HG02981 (cell line): ENCODE data around the gene CYLD.

ENCODE experiments used
- ATAC-seq: cut with Tn5 transposase; IDR thresholded peaks from one replicate; pipeline ENCODE4 v1.9.1; 2021; ENCODE audit warnings: mild to moderate bottlenecking, moderate library complexity; ENCODE audit not compliant: unreplicated experiment

The CYLD gene

DNA sequence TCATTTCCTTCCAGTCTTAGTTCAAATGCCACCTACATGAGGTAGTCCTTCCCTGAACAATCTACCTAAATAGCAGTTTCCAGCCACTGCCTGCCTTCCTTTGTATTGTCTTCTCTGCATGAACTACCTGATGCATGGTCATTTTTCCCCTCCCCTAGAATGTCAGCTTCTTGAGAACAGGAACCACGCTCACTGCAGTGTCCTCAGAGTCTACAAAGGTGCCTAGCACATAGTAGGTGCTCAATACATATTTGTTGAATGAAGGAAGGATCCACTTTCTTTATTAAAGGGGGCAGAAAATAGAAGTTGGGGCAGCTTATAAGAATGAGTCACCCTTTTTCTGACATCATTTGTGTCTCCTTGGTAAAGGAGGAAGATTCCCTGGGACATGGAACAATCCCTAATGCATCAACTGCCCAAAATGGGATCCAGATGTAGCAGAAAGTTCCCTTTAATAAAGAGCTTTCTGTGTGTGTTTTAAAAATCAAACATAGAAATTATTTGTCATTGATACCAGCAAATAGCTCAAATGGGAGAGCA is 4.4 kb upstream of the CYLD start:
- ATAC-seq: no peak

DNA sequence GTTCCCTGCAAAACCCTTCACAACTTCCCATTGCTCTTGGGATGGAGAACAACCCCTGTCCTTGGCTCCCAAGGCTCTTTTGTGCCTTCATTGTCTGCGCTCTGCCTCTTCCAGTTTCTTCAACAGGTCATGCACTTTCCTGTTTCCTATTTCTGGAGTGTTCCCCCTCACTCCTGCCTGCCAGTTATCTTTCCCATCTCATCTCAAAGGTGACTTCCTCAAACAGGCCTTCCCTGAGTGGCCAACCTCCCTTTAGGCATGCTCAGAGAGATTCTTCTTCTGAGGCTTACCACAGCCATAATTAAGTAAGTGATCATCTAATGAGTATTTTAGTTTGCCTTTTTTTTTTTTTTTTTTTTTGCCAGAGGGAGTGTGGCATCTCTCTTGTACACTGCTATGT is 2.9 kb upstream of the CYLD start:
- ATAC-seq: no peak

DNA sequence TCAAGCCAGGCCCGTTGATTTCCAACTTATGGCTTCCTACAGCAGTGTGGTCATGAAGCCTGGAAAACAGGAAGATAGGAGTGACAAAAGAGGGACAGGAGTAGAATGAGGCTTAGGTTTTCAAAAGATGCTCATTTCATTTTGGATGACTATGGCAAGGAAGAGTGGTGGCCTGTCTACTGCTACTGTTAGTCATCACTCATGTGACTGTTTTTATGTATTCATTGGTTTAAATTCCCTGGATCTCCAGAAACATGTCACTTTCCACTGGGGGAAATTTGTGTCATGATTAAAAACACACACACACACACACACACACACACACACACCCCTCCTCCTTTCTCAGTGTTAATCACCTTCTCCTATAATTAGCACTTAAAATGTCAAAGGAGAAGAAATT is 1.1 kb upstream of the CYLD start:
- no peak for ATAC-seq

DNA sequence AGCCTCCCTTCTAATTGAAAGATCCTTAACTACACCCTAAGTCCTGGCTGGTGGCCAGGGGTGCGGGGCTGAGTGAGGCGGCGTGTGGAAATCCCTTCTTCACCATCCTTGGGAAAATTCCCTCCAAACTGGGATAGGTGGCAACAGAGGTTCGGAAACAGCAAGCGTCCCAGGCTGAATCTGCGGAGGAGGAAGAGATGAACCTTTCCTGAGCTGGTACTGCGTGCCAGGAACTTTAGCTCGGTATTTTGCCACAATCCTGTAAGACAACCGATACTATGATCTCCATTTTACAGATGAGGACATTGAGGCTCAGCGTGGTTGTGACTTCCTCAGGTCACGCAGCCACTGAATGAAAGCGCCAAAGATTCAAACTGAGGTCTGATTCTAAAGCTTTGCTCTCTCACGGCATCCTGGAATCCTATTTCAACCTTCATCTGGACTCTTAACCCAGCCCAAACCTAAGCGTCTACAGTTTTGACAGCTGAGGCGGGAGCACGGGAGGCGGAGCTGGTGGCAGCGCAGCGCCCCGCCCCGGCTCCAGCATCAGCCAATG is 583 bp upstream of the CYLD start:
- ATAC-seq: no peak

DNA sequence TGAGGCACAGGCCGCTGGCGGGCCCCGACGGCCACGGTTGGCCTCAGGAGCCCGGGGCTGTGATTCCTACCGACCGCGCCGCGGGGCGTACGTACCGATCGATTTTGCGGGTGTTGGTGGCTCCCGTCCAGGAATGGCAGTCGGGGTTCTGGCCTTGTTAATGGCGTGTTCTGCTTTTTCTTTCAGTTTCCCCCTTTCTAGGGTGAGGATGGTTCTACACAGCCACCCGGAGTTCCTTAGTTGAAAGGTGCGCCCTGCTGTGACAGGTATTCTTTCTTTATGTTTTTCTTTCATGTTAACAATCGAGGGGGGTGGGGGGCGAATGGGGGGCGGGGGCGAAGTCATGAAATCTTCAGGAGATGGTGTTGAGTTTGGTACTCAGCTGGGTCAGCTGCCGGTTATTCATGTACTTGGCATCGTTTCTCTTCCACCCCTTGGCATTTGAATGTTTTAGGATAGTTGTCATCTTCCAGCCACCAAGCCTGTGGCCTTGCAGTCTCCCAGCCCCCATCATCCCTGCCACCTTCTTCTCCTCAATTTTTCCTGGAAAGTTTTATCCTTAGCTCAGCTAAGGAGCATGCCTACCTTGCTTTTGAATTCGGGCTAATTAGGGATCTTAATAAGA is 802 bp downstream of the CYLD start:
- no peak for ATAC-seq

DNA sequence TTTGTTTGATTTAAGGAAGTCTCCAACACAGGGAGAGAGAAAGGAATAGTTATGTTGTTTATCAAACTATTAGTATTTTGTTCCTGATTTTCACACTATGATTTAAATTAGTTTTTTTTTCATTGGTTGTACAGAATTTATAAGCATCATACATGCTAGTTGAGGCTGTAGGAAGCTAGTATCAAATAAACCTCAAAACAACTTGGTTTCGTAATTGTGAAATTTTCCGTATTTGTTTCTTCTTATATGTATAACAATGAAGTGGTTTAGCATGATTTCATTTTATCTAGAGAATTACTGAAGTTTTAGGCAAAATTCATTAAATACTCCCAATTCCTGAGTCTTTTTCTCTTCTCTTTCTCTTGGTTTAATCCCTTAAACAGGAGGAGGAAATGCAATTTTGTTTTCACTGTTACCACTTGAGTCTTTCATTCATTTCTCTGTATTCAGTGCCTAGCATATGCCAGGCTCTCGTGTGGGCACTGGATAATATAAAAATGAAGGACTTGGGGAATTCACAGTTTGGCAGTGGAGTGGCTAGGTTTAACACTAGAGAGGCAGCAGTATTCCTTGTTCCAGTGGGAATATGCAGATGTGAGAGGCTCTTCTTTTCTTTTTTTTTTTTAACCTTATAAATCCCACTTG is 1.8 kb downstream of the CYLD start:
- ATAC-seq: no peak

DNA sequence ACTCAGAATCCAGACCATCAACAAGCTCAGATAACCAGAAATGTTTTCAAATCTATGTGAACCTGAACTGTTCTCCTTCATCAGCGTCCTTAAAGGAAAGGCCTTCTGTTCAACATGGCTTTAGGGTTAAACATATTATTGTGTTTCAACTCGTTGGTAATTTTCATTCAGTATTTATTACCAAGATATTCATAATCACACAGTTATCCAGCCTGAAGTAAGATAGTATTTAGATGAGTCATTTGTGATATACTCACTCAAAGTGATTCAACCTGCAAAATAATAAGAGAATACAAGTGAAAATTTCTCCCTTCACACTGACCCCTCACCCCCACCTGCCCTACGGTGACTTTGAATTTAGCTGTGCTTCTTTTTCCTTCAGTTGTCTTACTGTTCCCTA is 3.0 kb downstream of the CYLD start:
- no peak for ATAC-seq

DNA sequence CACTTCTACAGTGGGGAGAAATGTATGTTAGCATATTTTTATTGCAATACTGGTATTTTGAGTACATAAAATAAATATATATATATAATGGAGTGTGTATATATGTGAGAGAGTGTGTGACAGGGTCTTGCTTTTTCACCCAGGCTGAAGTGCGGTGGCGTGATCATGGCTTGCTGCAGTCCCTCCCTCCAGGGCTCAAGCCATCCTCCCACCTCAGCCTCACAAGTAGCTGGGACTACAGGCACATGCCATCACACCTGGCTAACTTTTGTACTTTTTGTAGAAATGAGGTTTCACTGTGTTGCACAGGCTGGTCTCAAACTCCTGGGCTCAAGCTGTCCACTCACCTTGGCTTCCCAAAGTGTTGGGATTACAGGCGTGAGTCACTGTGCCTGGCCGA is 4.1 kb downstream of the CYLD start:
- no peak for ATAC-seq

DNA sequence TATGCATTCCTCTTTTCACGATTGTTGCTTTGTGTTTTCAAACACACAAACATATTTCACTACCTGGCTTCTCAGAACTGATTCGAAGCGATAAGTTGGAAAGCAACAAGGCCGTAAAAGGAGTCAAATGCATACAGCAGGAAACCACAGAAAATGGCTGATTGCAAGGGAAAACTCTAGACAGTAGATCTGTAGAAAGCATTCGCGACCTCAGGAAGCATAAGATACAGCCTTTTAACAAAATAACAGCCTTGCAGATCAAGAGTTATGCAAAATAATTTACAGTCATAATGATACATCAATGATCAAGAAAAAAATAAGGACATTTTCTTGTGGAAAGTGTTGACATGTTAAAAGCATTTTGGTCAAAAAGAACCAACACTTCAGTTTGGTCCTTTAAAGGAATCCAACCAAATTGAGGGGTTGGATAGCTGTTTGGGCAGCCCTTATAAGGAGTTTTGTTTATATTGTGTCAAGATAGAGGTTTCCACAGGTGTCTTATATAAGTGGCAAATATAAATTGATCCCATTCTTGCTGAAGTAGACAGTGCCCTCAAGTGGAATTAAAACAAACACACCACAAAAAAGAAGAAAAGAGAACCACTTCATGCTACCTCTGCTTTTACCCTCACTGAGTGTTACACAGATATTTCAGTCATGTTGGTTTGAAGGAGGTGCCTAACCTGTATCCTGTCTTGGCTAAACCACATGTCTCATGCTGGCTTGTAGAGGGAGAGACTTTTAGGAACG is 5.5 kb downstream of the CYLD start:
- ATAC-seq: peak; percentile 55

DNA sequence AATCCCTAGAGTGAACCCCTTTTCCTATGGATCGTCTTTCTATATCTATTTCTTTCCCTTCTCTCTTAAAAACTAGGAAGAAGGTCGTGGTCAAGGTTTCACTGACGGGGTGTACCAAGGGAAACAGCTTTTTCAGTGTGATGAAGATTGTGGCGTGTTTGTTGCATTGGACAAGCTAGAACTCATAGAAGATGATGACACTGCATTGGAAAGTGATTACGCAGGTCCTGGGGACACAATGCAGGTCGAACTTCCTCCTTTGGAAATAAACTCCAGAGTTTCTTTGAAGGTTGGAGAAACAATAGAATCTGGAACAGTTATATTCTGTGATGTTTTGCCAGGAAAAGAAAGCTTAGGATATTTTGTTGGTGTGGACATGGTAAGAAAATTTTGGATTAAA is 9.6 kb downstream of the CYLD start:
- ATAC-seq: no peak

DNA sequence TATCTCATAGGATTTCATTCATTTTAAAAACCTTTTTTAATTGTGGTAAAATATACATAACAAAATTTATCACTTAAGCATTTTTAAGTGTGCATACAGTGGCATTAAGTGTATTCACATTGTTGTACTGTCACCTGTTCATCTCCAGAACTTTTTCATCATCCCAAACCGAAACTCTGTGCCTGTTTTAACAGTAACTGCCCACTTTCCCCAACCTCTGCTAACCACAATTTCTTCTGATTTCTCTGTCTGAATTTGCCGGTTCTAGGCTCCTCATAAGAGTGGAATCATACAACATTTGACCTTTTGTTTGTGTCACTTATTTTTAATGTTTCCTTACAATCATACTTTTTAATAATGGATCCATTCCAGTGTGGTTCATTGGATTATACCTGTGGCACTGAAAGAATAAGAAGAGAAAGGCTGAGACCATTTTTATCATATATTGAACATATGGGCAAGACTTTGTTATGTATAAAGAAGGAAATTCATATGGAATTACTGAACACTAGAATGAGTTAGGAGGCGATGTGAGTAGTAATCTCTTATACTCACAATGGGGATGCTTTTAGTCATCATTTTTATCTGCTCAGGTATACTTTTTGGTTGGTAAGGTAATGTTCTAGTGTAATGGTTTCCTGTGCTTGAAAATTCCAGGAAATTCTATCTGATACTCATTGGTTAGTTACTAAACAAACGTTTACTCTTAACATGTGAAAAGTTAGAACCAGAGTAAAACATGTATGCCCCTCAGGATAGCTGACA is 10.8 kb downstream of the CYLD start:
- ATAC-seq: no peak

DNA sequence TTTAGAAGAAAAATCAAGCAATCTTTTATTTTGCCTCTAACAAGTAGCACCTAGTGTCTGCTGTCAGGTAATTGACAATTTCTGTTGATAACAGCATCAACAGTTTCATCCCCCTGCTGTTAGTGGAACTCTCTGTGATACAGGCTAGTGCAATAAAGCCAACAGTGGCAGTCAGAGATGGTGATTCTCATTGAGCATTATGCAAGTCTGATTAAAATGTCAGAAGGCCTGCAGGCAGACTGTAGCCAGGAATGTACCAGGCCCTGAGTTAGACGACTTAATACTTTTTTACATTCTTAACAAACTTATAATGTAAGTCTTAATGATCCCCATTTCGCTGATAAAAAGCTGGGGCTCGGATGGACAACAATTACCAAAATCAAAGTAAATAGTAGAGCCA is 14.6 kb downstream of the CYLD start:
- ATAC-seq: no peak

DNA sequence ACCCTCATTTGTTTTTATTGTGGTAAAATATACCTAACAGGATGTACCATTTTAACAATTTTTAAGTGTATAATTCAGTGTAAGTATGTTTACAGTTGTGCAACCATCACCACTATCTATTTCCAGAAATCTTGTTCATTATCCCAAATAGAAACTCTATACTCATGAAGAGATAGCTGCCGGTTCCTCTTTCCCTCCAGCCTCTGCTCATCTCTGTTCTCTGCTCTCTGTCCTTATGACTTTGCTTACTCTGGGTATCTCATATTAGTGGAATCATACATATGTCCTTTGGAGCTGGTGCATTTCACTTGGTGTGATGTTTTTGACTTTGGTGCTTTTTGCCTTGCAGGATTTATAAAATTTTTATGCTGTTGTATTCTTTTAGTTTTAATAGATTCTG is 19.4 kb downstream of the CYLD start:
- no peak for ATAC-seq

DNA sequence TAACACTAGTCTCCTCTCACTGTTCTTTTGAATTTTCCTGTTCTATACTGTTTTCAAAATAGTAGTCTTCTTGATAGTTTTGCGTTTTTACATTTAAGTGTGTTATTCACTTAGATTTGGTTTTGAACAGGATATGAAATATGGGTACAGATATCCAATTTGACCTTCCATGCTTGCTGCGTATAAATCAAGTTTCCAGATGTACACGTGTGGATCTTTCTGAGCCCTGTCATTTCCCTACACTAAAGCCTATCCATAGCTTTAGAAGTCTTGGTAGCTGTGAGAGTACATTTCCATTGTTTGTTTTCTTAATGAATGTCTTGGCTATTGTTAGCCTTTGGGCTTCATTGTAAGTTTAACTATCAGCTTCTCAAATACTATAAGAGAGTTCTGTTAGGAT is 20.4 kb downstream of the CYLD start:
- no peak for ATAC-seq

DNA sequence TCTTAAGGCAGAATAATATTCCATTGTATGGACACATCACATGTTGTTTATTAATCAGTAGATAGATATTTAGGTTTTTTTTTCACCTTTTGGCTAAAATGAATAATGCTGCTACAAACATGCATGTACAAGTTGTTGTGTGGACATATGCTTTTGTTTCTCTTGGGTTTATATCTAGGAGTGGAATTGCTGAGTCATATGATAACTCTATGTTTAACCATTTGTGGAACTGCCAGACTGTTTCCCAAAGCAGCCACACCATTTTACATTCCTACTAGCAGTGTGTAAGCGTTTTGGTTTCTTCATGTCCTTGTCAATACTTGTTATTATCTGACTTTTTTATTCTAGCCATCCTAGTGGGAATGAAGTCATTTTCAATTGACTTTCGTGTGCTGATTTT is 21.3 kb downstream of the CYLD start:
- ATAC-seq: no peak

DNA sequence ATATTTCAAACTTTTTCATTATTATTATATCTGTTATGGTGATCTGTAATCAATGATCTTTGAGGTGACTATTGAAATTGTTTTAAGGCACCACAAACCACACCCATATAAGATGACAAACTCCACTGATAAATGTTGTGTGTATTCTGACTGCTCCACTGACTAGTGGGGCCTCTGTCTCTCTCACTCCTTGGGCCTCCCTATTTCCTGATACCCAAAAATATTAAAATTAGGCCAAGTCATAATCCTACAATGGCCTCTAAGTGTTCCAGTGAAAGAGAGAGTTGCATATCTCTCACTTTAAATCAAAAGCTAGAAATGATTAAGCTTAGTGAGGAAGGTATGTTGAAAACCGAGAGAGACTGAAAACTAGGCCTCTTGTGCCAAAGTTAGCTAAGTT is 23.4 kb downstream of the CYLD start:
- ATAC-seq: no peak

DNA sequence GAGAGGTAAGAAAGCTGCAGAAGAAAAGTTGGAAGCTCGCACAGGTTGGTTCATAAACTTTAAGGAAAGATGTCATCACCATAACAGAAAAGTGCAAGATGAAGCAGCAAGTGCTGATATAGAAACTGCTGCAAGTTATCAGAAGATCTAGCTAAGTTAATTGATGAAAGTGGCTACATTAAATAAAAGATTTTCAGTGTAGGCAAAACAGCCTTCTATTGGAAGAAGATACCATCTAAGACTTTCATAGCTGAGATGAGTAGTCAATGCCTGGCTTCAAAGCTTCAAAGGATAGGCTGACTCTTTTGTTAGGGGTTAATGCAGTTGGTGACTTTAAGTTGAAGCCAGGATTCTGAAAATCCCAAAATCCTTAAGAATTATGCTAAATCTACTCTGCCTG is 24.0 kb downstream of the CYLD start:
- ATAC-seq: no peak

DNA sequence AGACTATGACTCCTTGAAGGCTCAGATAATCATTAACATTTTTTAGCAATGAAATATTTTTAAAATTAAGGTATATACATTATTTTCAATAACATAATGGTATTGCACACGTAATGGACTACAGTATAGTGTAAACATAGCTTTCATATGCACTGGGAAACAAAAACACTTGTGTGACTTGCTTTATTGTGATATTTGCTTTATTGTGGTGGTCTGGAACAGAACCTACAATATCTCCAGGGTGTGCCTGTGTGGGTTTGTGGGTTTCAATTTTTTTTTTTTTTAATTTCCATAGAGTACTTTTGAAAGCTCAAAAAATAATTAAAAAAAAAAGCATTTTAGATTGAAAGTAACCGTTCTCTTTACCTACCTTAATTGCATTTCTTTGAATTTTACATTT is 25.3 kb downstream of the CYLD start:
- no peak for ATAC-seq

DNA sequence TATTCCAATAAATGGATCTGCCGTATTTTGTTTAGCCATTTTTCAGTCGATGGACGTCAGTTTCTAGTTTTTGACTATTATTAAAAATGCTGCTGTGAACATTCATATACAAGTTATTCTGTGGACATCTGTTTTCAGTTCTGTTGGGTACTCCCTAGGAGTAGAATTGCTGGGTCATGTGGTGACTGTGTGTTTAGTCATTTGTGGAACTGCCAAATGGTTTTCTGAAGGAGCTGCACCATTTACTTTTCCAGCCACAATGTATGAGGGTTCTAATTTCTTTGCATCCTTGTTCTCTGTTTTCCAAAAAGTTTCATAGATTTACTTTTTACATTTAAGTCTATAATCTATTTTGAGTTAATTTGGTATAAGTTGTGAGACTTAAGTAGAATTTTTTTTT is 29.5 kb downstream of the CYLD start:
- no peak for ATAC-seq

DNA sequence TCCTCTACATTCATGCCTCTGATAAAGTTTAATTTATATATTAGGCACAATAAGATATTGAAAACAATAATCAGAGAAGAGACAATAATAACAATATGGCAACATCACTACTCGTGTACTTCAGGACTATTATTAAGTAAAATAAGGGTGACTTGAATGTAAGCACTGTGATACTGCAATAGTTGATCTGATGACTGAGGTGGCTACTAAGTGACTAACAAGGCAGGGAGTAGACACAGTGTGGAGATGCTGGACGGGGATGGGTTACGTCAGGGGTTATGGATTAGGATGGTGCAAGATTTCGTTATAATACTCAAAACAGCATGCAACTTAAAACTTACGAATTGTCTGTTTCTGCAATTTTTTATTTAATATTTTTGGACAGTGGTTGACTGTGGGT is 32.5 kb downstream of the CYLD start:
- ATAC-seq: no peak

DNA sequence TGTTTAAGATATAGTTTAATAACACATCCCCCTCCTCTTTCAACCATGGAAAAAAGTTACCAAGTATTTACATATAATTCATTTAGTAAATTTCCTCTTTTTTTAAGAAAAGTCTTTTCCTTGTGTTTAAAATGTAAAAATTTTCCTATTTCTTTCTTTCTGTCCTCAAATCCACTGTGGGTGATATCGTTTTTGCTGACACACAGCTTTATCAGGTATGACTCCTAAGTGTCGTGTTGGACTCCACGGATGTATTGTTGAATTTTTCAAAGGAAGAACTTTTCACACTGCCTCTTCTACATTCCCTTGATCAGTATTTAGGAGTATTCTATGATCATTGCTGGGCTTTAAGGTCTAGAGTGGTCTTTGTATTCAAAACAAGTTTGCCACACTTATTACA is 33.1 kb downstream of the CYLD start:
- ATAC-seq: no peak
